Astrocyte of the cerebellum (primary cell): ENCODE results near the gene SENP6.

Source experiments
- DNase-seq: peaks from one replicate; pipeline ENCODE4 v3.0.0-alpha.2; 2011; ENCODE audit warnings: low read depth
- H3K4me3 ChIP-seq: 2 replicates; pipeline ENCODE4 v1.5.1; 2011; ENCODE audit warnings: mild to moderate bottlenecking, low read depth, low read length, moderate library complexity
- CTCF ChIP-seq: IDR thresholded peaks from 2 replicates; pipeline ENCODE4 v1.5.1; 2012; ENCODE audit warnings: low read length, low read depth, moderate library complexity, mild to moderate bottlenecking; ENCODE audit errors: missing control alignments
- in situ Hi-C: cut with HindIII; loops from 2 replicates; pipeline ENCODE4 v1.10.0; 2017; ENCODE audit warnings: low sequenced_read_pairs

Gene SENP6

GRCh38 chr6:75766387-75766786 lies 164.7 kb downstream of the SENP6 start:
- no peak for TF ChIP-seq CTCF
- H3K4me3 ChIP-seq = no peak overlapping the region
- DNase-seq = no peak
- in situ Hi-C loops = no loop called here
